DND-41 (cell line): ENCODE data around the gene CYREN.
"Not testable (repeated sequence)": the region's sequence is repeated elsewhere in the genome, so short reads cannot be mapped to it uniquely, and the experiment has no call there.

Experiments
- ATAC-seq: fragments of 200-7000 bp; cut with Tn5 transposase; 3 replicates; pipeline ENCODE4 v1.9.1; 2021; ENCODE audit warnings: low read depth; ENCODE audit not compliant: insufficient read depth
- DNase-seq: peaks from one replicate; pipeline ENCODE4 v3.0.0-alpha.2; 2020
- H2AFZ ChIP-seq: 2 replicates; pipeline ENCODE4 v1.6.0; 2012; ENCODE audit warnings: low read depth, low read length
- H3K27ac ChIP-seq: 2 replicates; pipeline ENCODE4 v1.5.1; 2012; ENCODE audit warnings: low read length, inconsistent platforms
- H3K27me3 ChIP-seq: fragments of 200-600 bp; sonication (generic); 2 replicates; pipeline ENCODE4 v1.6.0; 2012; ENCODE audit warnings: low read length, mild to moderate bottlenecking, inconsistent platforms; ENCODE audit not compliant: insufficient read depth, poor library complexity
- H3K36me3 ChIP-seq: 2 replicates; pipeline ENCODE4 v1.5.1; 2012; ENCODE audit warnings: low read length, inconsistent platforms; ENCODE audit not compliant: insufficient read depth
- H3K4me1 ChIP-seq: 2 replicates; pipeline ENCODE4 v1.5.1; 2012; ENCODE audit warnings: mild to moderate bottlenecking, low read length; ENCODE audit not compliant: insufficient read depth
- H3K4me2 ChIP-seq: 2 replicates; pipeline ENCODE4 v1.6.0; 2012; ENCODE audit warnings: mild to moderate bottlenecking, moderate library complexity, low read length, inconsistent platforms; ENCODE audit not compliant: insufficient read depth
- H3K4me3 ChIP-seq, 2 experiments: fragments of 200-600 bp in 1 of 2; shearing (Covaris generic) in 1 of 2; 2 replicates each; pipeline ENCODE4 v1.5.1; 2012 to 2016; ENCODE audit warnings: inconsistent platforms in 2 of 2, low read length in 2 of 2, mild to moderate bottlenecking in 2 of 2, low read depth in 1 of 2, moderate library complexity in 1 of 2
- H3K79me2 ChIP-seq: 2 replicates; pipeline ENCODE4 v1.6.0; 2012; ENCODE audit warnings: low read length, inconsistent platforms; ENCODE audit not compliant: insufficient read depth
- H3K9ac ChIP-seq: 2 replicates; pipeline ENCODE4 v1.6.0; 2012; ENCODE audit warnings: low read depth, mild to moderate bottlenecking, inconsistent platforms, low read length, moderate library complexity
- H3K9me3 ChIP-seq: 2 replicates; pipeline ENCODE4 v1.5.1; 2012; ENCODE audit warnings: low read length, moderate library complexity, mild to moderate bottlenecking, inconsistent platforms; ENCODE audit not compliant: insufficient read depth, severe bottlenecking
- H4K20me1 ChIP-seq: 2 replicates; pipeline ENCODE4 v1.6.0; 2012; ENCODE audit warnings: low read length; ENCODE audit not compliant: insufficient read depth
- CTCF ChIP-seq: IDR thresholded peaks from 2 replicates; pipeline ENCODE4 v1.5.1; 2012; ENCODE audit warnings: borderline replicate concordance, low read length, moderate library complexity, mild to moderate bottlenecking; ENCODE audit not compliant: poor library complexity, severe bottlenecking; ENCODE audit errors: extremely low read depth
- EZH2 ChIP-seq: IDR thresholded peaks from 3 replicates; pipeline ENCODE4 v1.6.1; 2012; ENCODE audit warnings: borderline replicate concordance, low read depth, mild to moderate bottlenecking, moderate library complexity, low read length, inconsistent platforms; ENCODE audit not compliant: severe bottlenecking

CYREN gene

GRCh38 chr7:135215180-135215579 lies 44.7 kb upstream of the CYREN start:
- no peak overlapping the region for H3K4me3 ChIP-seq
- H3K27ac ChIP-seq, result no peak overlapping the region
- no peaks in the 10 kb centered on the region for H3K79me2 ChIP-seq
- DNase-seq (no peak), ATAC-seq (no peak)
- H3K9ac ChIP-seq, result no peak overlapping the region
- no peaks in the 10 kb centered on the region for H3K27me3 ChIP-seq
- H3K9me3 ChIP-seq, result no peaks in the 10 kb centered on the region
- no peak overlapping the region for H2AFZ ChIP-seq
- no peaks in the 10 kb centered on the region for H3K36me3 ChIP-seq
- TF ChIP-seq EZH2 (no peak), CTCF (no peak)
- no peaks in the 10 kb centered on the region for H4K20me1 ChIP-seq
- H3K4me2 ChIP-seq, result no peak overlapping the region
- H3K4me1 ChIP-seq, result peaks cover 14% of the 10 kb centered on the region

GRCh38 chr7:135213831-135214230 lies 43.3 kb upstream of the CYREN start:
- Histone ChIP-seq H4K20me1 (no peaks in the 10 kb centered on the region), H3K9me3 (no peaks in the 10 kb centered on the region), H3K4me1 (peaks cover 15% of the 10 kb centered on the region), H3K4me3 (no peak overlapping the region), H3K27me3 (no peaks in the 10 kb centered on the region), H3K27ac (no peak overlapping the region), H2AFZ (no peak overlapping the region), H3K4me2 (no peak overlapping the region), H3K9ac (no peak overlapping the region), H3K36me3 (no peaks in the 10 kb centered on the region), H3K79me2 (no peaks in the 10 kb centered on the region)
- DNase-seq, result no peak
- ATAC-seq, result no peak
- TF ChIP-seq CTCF (no peak), EZH2 (no peak)

- not testable (repeated sequence) for H3K79me2 ChIP-seq, H3K9me3 ChIP-seq, H4K20me1 ChIP-seq, H3K36me3 ChIP-seq, DNase-seq, H3K27me3 ChIP-seq, ATAC-seq
- H3K9ac ChIP-seq, result peak overlapping the region; percentile 65
- peak overlapping the region; percentile 100 for H3K4me2 ChIP-seq
- peaks cover 15% of the 10 kb centered on the region for H3K4me1 ChIP-seq
- peak overlapping the region; percentile 39 to 72; a peak in 3 of 4 replicates for H3K4me3 ChIP-seq
- H3K27ac ChIP-seq, result peak overlapping the region; percentile 70
- peak overlapping the region; percentile 99 for H2AFZ ChIP-seq
These were observed 41.6 kb upstream of the CYREN start for GRCh38 chr7:135211946-135212685.

- Histone ChIP-seq H3K4me3 (peak within 1 kb of the TSS; percentile 39 to 72; a peak in 3 of 4 replicates), H3K4me1 (peaks cover 15% of the 10 kb centered on the region), H3K79me2 (no peaks in the 10 kb centered on the region), H3K27ac (peak within 1 kb of the TSS; percentile 70), H3K4me2 (peak within 1 kb of the TSS; percentile 100), H3K9me3 (no peaks in the 10 kb centered on the region), H3K27me3 (no peaks in the 10 kb centered on the region), H3K9ac (peak within 1 kb of the TSS; percentile 65), H3K36me3 (no peaks in the 10 kb centered on the region), H2AFZ (peak within 1 kb of the TSS; percentile 99), H4K20me1 (no peaks in the 10 kb centered on the region)
- DNase-seq, result peak; percentile 96
- peak; percentile 90 for ATAC-seq
- TF ChIP-seq CTCF (peak; percentile 25), EZH2 (no peak)
These were observed 40.9 kb upstream of the CYREN start, which contains the start of gene WDR91 for GRCh38 chr7:135211179-135211945. TSS of gene WDR91 (minus strand) at chr7:135211526. CDS start at chr7:135211502, 24 bp downstream.
